GM23338 (cell line): Measurements from ENCODE around the gene ACOT13. TPM values are rescaled to one million over a fixed set of nuclear protein-coding genes. Genes with fewer than 3 reads are reported as not detected.
A peak's percentile ranks its signal among the peaks of the same experiment; 100 is the strongest.

Experiments
- ATAC-seq: fragments of 200-7000 bp; cut with Tn5 transposase; 3 replicates; pipeline ENCODE4 v1.9.1; 2020
- DNase-seq: peaks from one replicate; pipeline ENCODE4 v3.0.0-alpha.2; 2015; ENCODE audit warnings: low spot score
- H2AFZ ChIP-seq: fragments of 200-600 bp; sonication (generic); 2 replicates; pipeline ENCODE4 v1.8.0; 2016; ENCODE audit warnings: antibody characterized with exemption, mild to moderate bottlenecking, moderate library complexity
- H3F3A ChIP-seq: fragments of 200-600 bp; sonication (generic); replicated peaks from 2 replicates; pipeline ENCODE4 v1.8.0; 2017; ENCODE audit warnings: antibody characterized with exemption, mixed run types, low read depth
- H3K27ac ChIP-seq: fragments of 200-600 bp; sonication (generic); 2 replicates; pipeline ENCODE4 v1.6.1; 2016; ENCODE audit warnings: low read depth
- H3K27me3 ChIP-seq: fragments of 200-600 bp; sonication (generic); 2 replicates; pipeline ENCODE4 v1.8.0; 2016; ENCODE audit warnings: mild to moderate bottlenecking, mixed run types, moderate library complexity; ENCODE audit not compliant: insufficient read depth
- H3K36me3 ChIP-seq: fragments of 200-600 bp; sonication (generic); 2 replicates; pipeline ENCODE4 v1.8.0; 2016; ENCODE audit warnings: mild to moderate bottlenecking; ENCODE audit not compliant: insufficient read depth
- H3K4me1 ChIP-seq: fragments of 200-600 bp; sonication (generic); 2 replicates; pipeline ENCODE4 v1.8.0; 2016; ENCODE audit warnings: mild to moderate bottlenecking, moderate library complexity; ENCODE audit not compliant: insufficient read depth
- H3K4me2 ChIP-seq: fragments of 200-600 bp; sonication (generic); 2 replicates; pipeline ENCODE4 v1.7.1; 2017; ENCODE audit warnings: mixed run types
- H3K4me3 ChIP-seq: fragments of 200-600 bp; sonication (generic); 2 replicates; pipeline ENCODE4 v1.6.1; 2016; ENCODE audit warnings: mixed run types
- H3K79me2 ChIP-seq: fragments of 200-600 bp; sonication (generic); replicated peaks from 2 replicates; pipeline ENCODE4 v1.8.0; 2017; ENCODE audit warnings: mild to moderate bottlenecking; ENCODE audit not compliant: insufficient read depth
- H3K9me2 ChIP-seq: fragments of 200-600 bp; sonication (generic); 2 replicates; pipeline ENCODE4 v1.8.0; 2017; ENCODE audit not compliant: insufficient read depth
- H4K20me1 ChIP-seq: fragments of 200-600 bp; sonication (generic); replicated peaks from 2 replicates; pipeline ENCODE4 v1.8.0; 2017; ENCODE audit warnings: mild to moderate bottlenecking; ENCODE audit not compliant: insufficient read depth
- H3K27ac Mint-ChIP-seq: 2 replicates; pipeline ENCODE4 v1.8.0; 2020; ENCODE audit warnings: inconsistent platforms, mild to moderate bottlenecking, moderate library complexity, mixed read lengths
- H3K27me3 Mint-ChIP-seq: 3 replicates; pipeline ENCODE4 v1.8.0; 2022; ENCODE audit warnings: low read depth, mild to moderate bottlenecking, moderate library complexity, mixed read lengths, inconsistent platforms; ENCODE audit not compliant: insufficient read depth, poor library complexity
- H3K36me3 Mint-ChIP-seq: 3 replicates; pipeline ENCODE4 v1.8.0; 2021; ENCODE audit warnings: low read depth, mild to moderate bottlenecking, inconsistent platforms, moderate library complexity, mixed read lengths
- H3K4me1 Mint-ChIP-seq: 3 replicates; pipeline ENCODE4 v1.8.0; 2020; ENCODE audit warnings: mild to moderate bottlenecking, inconsistent platforms, mixed read lengths
- H3K4me3 Mint-ChIP-seq: 3 replicates; pipeline ENCODE4 v1.8.0; 2021; ENCODE audit warnings: moderate library complexity, mild to moderate bottlenecking, inconsistent platforms, mixed read lengths
- H3K9me3 Mint-ChIP-seq: 3 replicates; pipeline ENCODE4 v1.8.0; 2020; ENCODE audit warnings: moderate library complexity, mild to moderate bottlenecking, inconsistent platforms, mixed read lengths
- CREB1 ChIP-seq: fragments of 250-450 bp; sonication (Bioruptor Pico); IDR thresholded peaks from 2 replicates; pipeline ENCODE4 v1.5.0; 2020; ENCODE audit warnings: low read depth, mild to moderate bottlenecking, moderate library complexity
- EZH2 ChIP-seq: fragments of 200-600 bp; sonication (generic); IDR thresholded peaks from one replicate; pipeline ENCODE4 v1.8.0; 2017; ENCODE audit warnings: antibody characterized with exemption, mild to moderate bottlenecking, low read depth; ENCODE audit not compliant: unreplicated experiment
- EZH2phosphoT487 ChIP-seq: fragments of 200-600 bp; sonication (generic); IDR thresholded peaks from one replicate; pipeline ENCODE4 v1.8.1; 2018; ENCODE audit warnings: antibody characterized with exemption; ENCODE audit not compliant: unreplicated experiment
- JUNB ChIP-seq: IDR thresholded peaks from one replicate; pipeline ENCODE4 v1.6.1; 2016; ENCODE audit warnings: antibody characterized with exemption; ENCODE audit not compliant: unreplicated experiment
- NANOG ChIP-seq: IDR thresholded peaks from 2 replicates; pipeline ENCODE4 v1.6.1; 2016; ENCODE audit warnings: antibody characterized with exemption, borderline replicate concordance
- POLR2AphosphoS5 ChIP-seq: IDR thresholded peaks from 2 replicates; pipeline ENCODE4 v1.6.1; 2016; ENCODE audit warnings: antibody characterized with exemption, low read depth
- STAT1 ChIP-seq: IDR thresholded peaks from one replicate; pipeline ENCODE4 v1.6.1; 2016; ENCODE audit warnings: antibody characterized with exemption; ENCODE audit not compliant: unreplicated experiment
- ZNF114 ChIP-seq: fragments of 250-450 bp; sonication (Bioruptor Pico); IDR thresholded peaks from 2 replicates; pipeline ENCODE4 v1.5.0; 2020; ENCODE audit warnings: mild to moderate bottlenecking, moderate library complexity
- ZNF331 ChIP-seq: fragments of 250-450 bp; sonication (Bioruptor Pico); IDR thresholded peaks from 2 replicates; pipeline ENCODE4 v1.5.0; 2020; ENCODE audit warnings: low read depth, mild to moderate bottlenecking, moderate library complexity
- polyA plus RNA-seq: library from polyadenylated mRNA; unstranded; fragments of >200 nt; fragmentation: Nextera tagmentation; extraction: Ambion mirVana; gene quantifications from 2 replicates; pipeline ENCODE4 v1.2.1, GENCODE V29; 2016
- total RNA-seq: library from RNA; depleted of rRNA; stranded (reverse); fragments of >200 nt; shearing (Covaris generic); gene quantifications from 2 replicates; pipeline ENCODE4 v1.2.3, GENCODE V29; 2014
- TF ChIP-seq, protein P1 (sequence below): fragments of 250-450 bp; sonication (Bioruptor Pico); IDR thresholded peaks from 2 replicates; pipeline ENCODE4 v1.5.0; 2020; ENCODE audit warnings: mild to moderate bottlenecking, moderate library complexity
- TF ChIP-seq, protein P2 (sequence below): IDR thresholded peaks from 2 replicates; pipeline ENCODE4 v1.6.1; 2016; ENCODE audit warnings: antibody characterized with exemption
- TF ChIP-seq, protein P3 (sequence below): IDR thresholded peaks from one replicate; pipeline ENCODE4 v1.6.1; 2018; ENCODE audit warnings: antibody characterized with exemption; ENCODE audit not compliant: unreplicated experiment
- TF ChIP-seq, protein P4 (sequence below), 2 experiments: fragments of 200-600 bp in 1 of 2; sonication (generic) in 1 of 2; conservative IDR thresholded peaks; 2 replicates each; pipeline versions ENCODE4 v1.5.1 to v1.6.1; 2016 to 2017; ENCODE audit warnings: antibody characterized with exemption in 2 of 2, low read depth in 2 of 2, mild to moderate bottlenecking in 2 of 2, moderate library complexity in 1 of 2

ACOT13 gene
- total and polyA plus RNA-seq, 2 experiments from 2014 or later: 17.8 to 175 TPM

DNA sequence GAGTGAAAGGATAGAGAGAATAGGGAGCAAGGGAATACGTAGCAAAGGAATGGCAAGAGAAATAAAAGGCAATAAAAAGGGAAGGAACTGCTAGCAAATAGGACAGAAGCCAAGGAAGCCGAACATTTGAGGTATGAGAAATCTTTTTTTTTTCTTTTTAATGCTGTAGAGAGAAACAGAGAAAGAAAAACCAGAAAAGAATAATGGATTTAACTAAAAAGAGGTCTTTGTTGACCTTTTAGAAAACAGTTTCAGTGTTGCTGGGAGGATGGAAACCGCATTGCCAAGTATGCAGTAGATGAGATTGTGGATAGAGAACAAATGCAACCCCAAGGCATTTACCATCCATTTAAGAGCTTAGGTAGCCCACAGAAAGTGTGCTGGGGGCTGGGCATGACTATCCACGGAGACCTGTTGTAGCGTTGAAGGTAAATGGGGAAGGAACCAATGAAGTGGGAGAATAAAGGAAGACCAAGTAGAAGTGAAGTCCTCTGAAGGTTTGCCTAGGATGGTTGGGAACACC is 75.4 kb downstream of the ACOT13 start (continued):
- TF ChIP-seq, protein P1, sequence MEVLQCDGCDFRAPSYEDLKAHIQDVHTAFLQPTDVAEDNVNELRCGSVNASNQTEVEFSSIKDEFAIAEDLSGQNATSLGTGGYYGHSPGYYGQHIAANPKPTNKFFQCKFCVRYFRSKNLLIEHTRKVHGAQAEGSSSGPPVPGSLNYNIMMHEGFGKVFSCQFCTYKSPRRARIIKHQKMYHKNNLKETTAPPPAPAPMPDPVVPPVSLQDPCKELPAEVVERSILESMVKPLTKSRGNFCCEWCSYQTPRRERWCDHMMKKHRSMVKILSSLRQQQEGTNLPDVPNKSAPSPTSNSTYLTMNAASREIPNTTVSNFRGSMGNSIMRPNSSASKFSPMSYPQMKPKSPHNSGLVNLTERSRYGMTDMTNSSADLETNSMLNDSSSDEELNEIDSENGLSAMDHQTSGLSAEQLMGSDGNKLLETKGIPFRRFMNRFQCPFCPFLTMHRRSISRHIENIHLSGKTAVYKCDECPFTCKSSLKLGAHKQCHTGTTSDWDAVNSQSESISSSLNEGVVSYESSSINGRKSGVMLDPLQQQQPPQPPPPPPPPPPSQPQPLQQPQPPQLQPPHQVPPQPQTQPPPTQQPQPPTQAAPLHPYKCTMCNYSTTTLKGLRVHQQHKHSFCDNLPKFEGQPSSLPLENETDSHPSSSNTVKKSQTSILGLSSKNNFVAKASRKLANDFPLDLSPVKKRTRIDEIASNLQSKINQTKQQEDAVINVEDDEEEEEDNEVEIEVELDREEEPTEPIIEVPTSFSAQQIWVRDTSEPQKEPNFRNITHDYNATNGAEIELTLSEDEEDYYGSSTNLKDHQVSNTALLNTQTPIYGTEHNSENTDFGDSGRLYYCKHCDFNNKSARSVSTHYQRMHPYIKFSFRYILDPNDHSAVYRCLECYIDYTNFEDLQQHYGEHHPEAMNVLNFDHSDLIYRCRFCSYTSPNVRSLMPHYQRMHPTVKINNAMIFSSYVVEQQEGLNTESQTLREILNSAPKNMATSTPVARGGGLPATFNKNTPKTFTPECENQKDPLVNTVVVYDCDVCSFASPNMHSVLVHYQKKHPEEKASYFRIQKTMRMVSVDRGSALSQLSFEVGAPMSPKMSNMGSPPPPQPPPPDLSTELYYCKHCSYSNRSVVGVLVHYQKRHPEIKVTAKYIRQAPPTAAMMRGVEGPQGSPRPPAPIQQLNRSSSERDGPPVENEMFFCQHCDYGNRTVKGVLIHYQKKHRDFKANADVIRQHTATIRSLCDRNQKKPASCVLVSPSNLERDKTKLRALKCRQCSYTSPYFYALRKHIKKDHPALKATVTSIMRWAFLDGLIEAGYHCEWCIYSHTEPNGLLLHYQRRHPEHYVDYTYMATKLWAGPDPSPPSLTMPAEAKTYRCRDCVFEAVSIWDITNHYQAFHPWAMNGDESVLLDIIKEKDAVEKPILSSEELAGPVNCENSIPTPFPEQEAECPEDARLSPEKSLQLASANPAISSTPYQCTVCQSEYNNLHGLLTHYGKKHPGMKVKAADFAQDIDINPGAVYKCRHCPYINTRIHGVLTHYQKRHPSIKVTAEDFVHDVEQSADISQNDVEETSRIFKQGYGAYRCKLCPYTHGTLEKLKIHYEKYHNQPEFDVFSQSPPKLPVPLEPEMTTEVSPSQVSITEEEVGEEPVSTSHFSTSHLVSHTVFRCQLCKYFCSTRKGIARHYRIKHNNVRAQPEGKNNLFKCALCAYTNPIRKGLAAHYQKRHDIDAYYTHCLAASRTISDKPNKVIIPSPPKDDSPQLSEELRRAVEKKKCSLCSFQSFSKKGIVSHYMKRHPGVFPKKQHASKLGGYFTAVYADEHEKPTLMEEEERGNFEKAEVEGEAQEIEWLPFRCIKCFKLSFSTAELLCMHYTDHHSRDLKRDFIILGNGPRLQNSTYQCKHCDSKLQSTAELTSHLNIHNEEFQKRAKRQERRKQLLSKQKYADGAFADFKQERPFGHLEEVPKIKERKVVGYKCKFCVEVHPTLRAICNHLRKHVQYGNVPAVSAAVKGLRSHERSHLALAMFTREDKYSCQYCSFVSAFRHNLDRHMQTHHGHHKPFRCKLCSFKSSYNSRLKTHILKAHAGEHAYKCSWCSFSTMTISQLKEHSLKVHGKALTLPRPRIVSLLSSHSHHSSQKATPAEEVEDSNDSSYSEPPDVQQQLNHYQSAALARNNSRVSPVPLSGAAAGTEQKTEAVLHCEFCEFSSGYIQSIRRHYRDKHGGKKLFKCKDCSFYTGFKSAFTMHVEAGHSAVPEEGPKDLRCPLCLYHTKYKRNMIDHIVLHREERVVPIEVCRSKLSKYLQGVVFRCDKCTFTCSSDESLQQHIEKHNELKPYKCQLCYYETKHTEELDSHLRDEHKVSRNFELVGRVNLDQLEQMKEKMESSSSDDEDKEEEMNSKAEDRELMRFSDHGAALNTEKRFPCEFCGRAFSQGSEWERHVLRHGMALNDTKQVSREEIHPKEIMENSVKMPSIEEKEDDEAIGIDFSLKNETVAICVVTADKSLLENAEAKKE (CRISPR knock-in tag): no peak
- TF ChIP-seq ZNF114 (CRISPR knock-in tag) (no peak), EZH2phosphoT487 (no peak), STAT1 (no peak), CREB1 (CRISPR knock-in tag) (no peak), EZH2 (no peak), NANOG (no peak)
- TF ChIP-seq, protein P2, sequence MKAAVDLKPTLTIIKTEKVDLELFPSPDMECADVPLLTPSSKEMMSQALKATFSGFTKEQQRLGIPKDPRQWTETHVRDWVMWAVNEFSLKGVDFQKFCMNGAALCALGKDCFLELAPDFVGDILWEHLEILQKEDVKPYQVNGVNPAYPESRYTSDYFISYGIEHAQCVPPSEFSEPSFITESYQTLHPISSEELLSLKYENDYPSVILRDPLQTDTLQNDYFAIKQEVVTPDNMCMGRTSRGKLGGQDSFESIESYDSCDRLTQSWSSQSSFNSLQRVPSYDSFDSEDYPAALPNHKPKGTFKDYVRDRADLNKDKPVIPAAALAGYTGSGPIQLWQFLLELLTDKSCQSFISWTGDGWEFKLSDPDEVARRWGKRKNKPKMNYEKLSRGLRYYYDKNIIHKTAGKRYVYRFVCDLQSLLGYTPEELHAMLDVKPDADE: no peak

DNA sequence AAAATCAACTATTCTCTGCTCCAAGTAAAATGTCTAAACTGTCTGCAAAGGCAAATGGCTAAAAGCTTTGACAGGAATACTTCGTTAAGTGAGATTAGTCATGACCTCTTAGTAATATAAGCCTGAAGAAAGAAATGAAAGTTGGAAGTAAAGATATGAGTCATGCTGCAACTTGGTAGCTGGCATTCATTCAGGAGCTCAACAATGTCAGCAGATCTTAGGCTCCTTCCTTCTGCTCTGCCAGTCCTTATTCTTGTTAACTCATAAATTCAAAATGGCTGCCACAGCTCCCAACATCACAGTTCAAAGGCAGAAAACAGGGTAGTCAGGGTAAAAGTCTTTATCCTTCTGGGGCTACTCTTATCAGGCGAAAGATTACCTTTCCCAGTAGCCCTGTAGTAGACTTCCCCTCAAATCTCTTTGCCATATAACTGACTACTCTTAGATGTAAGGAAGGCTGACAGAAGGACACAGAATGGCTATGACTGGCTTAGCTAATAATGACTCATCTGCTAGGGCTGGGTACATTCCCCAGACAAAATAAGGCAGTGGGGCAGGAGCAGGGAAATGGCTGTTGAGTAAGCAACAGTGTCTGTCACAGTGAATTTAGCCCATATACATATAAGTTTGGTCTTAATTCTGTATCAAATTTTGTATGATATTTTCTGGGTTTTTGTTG is 76.5 kb downstream of the ACOT13 start:
- H3K4me1 Mint-ChIP-seq: no peaks in the 10 kb centered on the region
- Histone ChIP-seq H3F3A (no peaks in the 10 kb centered on the region), H3K4me1 (no peaks in the 10 kb centered on the region), H3K27me3 (no peaks in the 10 kb centered on the region), H3K36me3 (no peaks in the 10 kb centered on the region), H3K27ac (no peak overlapping the region), H3K9me2 (peaks cover 8% of the 10 kb centered on the region; the same call in 1 of the 2 replicates), H2AFZ (peak overlapping the region; percentile 96), H3K4me3 (no peak overlapping the region), H3K79me2 (no peaks in the 10 kb centered on the region), H3K4me2 (no peak overlapping the region), H4K20me1 (no peaks in the 10 kb centered on the region)
- no peak for DNase-seq
- no peak overlapping the region for H3K27ac Mint-ChIP-seq
- H3K9me3 Mint-ChIP-seq: no peaks in the 10 kb centered on the region
- H3K4me3 Mint-ChIP-seq: no peak overlapping the region
- no peak for ATAC-seq
- no peaks in the 10 kb centered on the region for H3K27me3 Mint-ChIP-seq
- H3K36me3 Mint-ChIP-seq: no peaks in the 10 kb centered on the region
- no peak for TF ChIP-seq STAT1
- no peak for TF ChIP-seq ZNF331 (CRISPR knock-in tag)
- TF ChIP-seq, protein P3, sequence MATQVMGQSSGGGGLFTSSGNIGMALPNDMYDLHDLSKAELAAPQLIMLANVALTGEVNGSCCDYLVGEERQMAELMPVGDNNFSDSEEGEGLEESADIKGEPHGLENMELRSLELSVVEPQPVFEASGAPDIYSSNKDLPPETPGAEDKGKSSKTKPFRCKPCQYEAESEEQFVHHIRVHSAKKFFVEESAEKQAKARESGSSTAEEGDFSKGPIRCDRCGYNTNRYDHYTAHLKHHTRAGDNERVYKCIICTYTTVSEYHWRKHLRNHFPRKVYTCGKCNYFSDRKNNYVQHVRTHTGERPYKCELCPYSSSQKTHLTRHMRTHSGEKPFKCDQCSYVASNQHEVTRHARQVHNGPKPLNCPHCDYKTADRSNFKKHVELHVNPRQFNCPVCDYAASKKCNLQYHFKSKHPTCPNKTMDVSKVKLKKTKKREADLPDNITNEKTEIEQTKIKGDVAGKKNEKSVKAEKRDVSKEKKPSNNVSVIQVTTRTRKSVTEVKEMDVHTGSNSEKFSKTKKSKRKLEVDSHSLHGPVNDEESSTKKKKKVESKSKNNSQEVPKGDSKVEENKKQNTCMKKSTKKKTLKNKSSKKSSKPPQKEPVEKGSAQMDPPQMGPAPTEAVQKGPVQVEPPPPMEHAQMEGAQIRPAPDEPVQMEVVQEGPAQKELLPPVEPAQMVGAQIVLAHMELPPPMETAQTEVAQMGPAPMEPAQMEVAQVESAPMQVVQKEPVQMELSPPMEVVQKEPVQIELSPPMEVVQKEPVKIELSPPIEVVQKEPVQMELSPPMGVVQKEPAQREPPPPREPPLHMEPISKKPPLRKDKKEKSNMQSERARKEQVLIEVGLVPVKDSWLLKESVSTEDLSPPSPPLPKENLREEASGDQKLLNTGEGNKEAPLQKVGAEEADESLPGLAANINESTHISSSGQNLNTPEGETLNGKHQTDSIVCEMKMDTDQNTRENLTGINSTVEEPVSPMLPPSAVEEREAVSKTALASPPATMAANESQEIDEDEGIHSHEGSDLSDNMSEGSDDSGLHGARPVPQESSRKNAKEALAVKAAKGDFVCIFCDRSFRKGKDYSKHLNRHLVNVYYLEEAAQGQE: no peak
- TF ChIP-seq POLR2AphosphoS5: no peak
- no peak for TF ChIP-seq JUNB
- TF ChIP-seq, protein P4, sequence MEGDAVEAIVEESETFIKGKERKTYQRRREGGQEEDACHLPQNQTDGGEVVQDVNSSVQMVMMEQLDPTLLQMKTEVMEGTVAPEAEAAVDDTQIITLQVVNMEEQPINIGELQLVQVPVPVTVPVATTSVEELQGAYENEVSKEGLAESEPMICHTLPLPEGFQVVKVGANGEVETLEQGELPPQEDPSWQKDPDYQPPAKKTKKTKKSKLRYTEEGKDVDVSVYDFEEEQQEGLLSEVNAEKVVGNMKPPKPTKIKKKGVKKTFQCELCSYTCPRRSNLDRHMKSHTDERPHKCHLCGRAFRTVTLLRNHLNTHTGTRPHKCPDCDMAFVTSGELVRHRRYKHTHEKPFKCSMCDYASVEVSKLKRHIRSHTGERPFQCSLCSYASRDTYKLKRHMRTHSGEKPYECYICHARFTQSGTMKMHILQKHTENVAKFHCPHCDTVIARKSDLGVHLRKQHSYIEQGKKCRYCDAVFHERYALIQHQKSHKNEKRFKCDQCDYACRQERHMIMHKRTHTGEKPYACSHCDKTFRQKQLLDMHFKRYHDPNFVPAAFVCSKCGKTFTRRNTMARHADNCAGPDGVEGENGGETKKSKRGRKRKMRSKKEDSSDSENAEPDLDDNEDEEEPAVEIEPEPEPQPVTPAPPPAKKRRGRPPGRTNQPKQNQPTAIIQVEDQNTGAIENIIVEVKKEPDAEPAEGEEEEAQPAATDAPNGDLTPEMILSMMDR (conservative IDR thresholded peaks at IDR 0.05; ENCODE audit: low read depth in 2 of 2): no peak
